AG09319 (cell line): ENCODE data around the gene TSSK2.

Source experiments
- DNase-seq: peaks from one replicate; pipeline ENCODE4 v3.0.0-alpha.2; 2010; ENCODE audit warnings: low read depth; ENCODE audit errors: extremely low read depth
- CTCF ChIP-seq: IDR thresholded peaks from 2 replicates; pipeline ENCODE4 v1.5.1; 2011; ENCODE audit warnings: low read depth, mild to moderate bottlenecking, inconsistent platforms, low read length, moderate library complexity

Gene TSSK2

GRCh38 chr22:19178065-19178656, 47.1 kb downstream of the TSSK2 start:
- no peak for DNase-seq
- no peak for TF ChIP-seq CTCF

GRCh38 chr22:19178657-19179496, 47.8 kb downstream of the TSSK2 start, which contains the start of gene SLC25A1:
Gene SLC25A1 (minus strand): TSS chr22:19178736. CDS start chr22:19178673, 63 bp downstream.
- peak; percentile 56 for DNase-seq
- no peak for TF ChIP-seq CTCF

- DNase-seq: peak; percentile 62
- peak; percentile 72 for TF ChIP-seq CTCF
These were observed 48.5 kb downstream of the TSSK2 start for GRCh38 chr22:19179497-19180048.

GRCh38 chr22:19180234-19180633, 49.1 kb downstream of the TSSK2 start:
- DNase-seq: no peak
- TF ChIP-seq CTCF: no peak

GRCh38 chr22:19180740-19181410, 49.8 kb downstream of the TSSK2 start:
- no peak for DNase-seq
- TF ChIP-seq CTCF: no peak

- no peak for DNase-seq
- TF ChIP-seq CTCF: no peak
These were observed 50.8 kb downstream of the TSSK2 start for GRCh38 chr22:19181786-19182471.
